Panc1 (cell line): ENCODE data around the gene C2orf69.

ENCODE experiments used
- REST ChIP-seq, 2 experiments: IDR thresholded peaks; 2 replicates each; pipeline ENCODE4 v1.6.1; 2011 to 2012; ENCODE audit warnings: low read depth in 2 of 2, control low read depth in 1 of 2, low read length in 1 of 2, mild to moderate bottlenecking in 1 of 2, moderate library complexity in 1 of 2; ENCODE audit not compliant: insufficient read depth in 1 of 2
- TF ChIP-seq, protein P1 (sequence below): fragments of 450-650 bp; IDR thresholded peaks from 2 replicates; pipeline ENCODE4 v1.5.1; 2017; ENCODE audit warnings: mild to moderate bottlenecking

DNA sequence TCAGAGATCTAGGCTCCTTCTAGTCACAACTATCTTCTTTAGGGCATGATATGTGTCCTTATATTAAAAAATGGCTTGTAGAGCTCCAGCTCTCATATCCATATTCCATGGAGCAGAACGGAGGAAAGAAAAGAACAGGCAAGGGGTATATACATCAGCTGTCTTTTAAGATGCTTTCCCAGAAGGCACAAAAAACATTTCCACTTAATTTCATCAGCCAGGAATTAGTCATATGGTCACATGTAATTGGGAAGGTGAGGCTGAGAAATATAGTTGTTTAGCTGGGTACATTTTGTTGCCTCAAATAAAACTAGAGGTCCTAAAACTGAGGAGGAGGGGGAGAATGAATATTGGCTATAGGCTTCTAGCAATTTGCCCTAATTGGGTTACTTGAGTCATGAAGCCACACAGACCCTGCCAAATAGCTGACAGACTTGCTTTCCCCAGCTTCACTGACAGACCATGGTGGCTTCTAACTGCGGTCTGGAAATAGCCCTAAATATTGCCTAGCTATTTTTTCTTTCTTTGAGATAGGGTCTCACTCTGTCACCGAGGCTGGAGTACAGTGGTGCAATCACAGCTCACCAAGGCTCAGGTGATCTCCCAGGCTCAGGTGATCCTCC is 64.3 kb downstream of the C2orf69 start:
- TF ChIP-seq, protein P1, sequence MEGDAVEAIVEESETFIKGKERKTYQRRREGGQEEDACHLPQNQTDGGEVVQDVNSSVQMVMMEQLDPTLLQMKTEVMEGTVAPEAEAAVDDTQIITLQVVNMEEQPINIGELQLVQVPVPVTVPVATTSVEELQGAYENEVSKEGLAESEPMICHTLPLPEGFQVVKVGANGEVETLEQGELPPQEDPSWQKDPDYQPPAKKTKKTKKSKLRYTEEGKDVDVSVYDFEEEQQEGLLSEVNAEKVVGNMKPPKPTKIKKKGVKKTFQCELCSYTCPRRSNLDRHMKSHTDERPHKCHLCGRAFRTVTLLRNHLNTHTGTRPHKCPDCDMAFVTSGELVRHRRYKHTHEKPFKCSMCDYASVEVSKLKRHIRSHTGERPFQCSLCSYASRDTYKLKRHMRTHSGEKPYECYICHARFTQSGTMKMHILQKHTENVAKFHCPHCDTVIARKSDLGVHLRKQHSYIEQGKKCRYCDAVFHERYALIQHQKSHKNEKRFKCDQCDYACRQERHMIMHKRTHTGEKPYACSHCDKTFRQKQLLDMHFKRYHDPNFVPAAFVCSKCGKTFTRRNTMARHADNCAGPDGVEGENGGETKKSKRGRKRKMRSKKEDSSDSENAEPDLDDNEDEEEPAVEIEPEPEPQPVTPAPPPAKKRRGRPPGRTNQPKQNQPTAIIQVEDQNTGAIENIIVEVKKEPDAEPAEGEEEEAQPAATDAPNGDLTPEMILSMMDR, result no peak
- TF ChIP-seq REST (IDR thresholded peaks at IDR 0.05; ENCODE audit: insufficient read depth in 1 of 2, low read depth in 2 of 2, low read length in 1 of 2), result no peak
